Measurements from ENCODE around the gene CACNB4.

DNA sequence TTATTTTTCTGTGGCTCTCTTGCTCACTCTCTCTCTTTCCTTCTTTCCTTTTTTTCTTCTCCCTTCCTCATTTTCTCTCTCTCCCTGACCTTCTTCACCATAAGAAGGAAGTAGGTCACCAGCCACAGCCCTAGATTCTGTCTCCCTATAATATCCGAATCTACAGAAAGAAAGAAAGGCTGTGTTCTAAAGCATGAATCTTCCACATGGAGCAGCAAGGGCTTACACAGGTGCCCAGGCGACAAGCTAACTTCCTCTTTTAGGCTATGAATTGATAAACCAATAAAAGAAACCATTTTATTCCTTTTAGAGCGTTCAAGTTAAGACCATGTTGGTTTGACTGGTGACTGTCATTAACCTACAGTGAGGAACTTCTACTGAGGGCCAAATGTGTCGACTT, 49.3 kb downstream of the CACNB4 start:
- TF ChIP-seq, protein P1, sequence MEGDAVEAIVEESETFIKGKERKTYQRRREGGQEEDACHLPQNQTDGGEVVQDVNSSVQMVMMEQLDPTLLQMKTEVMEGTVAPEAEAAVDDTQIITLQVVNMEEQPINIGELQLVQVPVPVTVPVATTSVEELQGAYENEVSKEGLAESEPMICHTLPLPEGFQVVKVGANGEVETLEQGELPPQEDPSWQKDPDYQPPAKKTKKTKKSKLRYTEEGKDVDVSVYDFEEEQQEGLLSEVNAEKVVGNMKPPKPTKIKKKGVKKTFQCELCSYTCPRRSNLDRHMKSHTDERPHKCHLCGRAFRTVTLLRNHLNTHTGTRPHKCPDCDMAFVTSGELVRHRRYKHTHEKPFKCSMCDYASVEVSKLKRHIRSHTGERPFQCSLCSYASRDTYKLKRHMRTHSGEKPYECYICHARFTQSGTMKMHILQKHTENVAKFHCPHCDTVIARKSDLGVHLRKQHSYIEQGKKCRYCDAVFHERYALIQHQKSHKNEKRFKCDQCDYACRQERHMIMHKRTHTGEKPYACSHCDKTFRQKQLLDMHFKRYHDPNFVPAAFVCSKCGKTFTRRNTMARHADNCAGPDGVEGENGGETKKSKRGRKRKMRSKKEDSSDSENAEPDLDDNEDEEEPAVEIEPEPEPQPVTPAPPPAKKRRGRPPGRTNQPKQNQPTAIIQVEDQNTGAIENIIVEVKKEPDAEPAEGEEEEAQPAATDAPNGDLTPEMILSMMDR (IDR thresholded peaks at IDR 0.05; ENCODE audit: low read length) = no peak
- TF ChIP-seq EZH2 (IDR thresholded peaks at IDR 0.05; ENCODE audit: borderline replicate concordance, low read length) = no peak
